ENCODE measurements around the gene KLF9.

- TF ChIP-seq POLR2A (IDR thresholded peaks at IDR 0.05; ENCODE audit: low read depth, low read length) (no peak), POLR2AphosphoS5 (IDR thresholded peaks at IDR 0.05; ENCODE audit: low read depth, low read length) (no peak), TAF1 (IDR thresholded peaks at IDR 0.05; ENCODE audit: borderline replicate concordance, low read depth, low read length) (no peak)
These were observed 10.8 kb downstream of the KLF9 start for GRCh38 chr9:70403618-70404025.

All from GM12892 (cell line).